Stimulated activated CD8-positive, alpha-beta memory T cell treated with anti-CD3 and anti-CD28 coated beads, Interleukin-12 subunit alpha, Interleukin-12 subunit beta, amount 100 ng/mL, for 1 hour (primary cell): ENCODE measurements around the gene CHST11.

Experiments used
- DNase-seq: peaks from one replicate; pipeline ENCODE4 v3.0.0-alpha.2; 2020; ENCODE audit warnings: low read depth

The CHST11 gene

GRCh38 chr12:104809251-104809650 is 352.5 kb downstream of the CHST11 start:
- DNase-seq, result no peak

GRCh38 chr12:104809706-104810385 is 353.1 kb downstream of the CHST11 start:
- DNase-seq, result no peak
